ENCODE results near the gene SWI5. TPM values are rescaled to one million over a fixed set of nuclear protein-coding genes. Genes with fewer than 3 reads are reported as not detected.

The SWI5 gene
- total and polyA plus RNA-seq, 9 of the 15 experiments (the other 6 are each of a cell fraction or from before 2014, with no cell fraction given) = 62.8 to 133 (median 95.9) TPM

GRCh38 chr9:128275198-128276007 is 673 bp upstream of the SWI5 start, which contains the start of gene GOLGA2 (continued):
- no peak for TF ChIP-seq ZNF639 (CRISPR knock-in tag; conservative IDR thresholded peaks at IDR 0.05 in 1 of 2, IDR thresholded peaks at IDR 0.05 in 1 of 2)
- no peak for TF ChIP-seq ZNF124 (CRISPR knock-in tag; IDR thresholded peaks at IDR 0.05)
- TF ChIP-seq ZBTB49 (CRISPR knock-in tag; IDR thresholded peaks at IDR 0.05; ENCODE audit: borderline replicate concordance) = no peak
- no peak for TF ChIP-seq ZEB2 (IDR thresholded peaks at IDR 0.05)
- 0 out of 2 replicates have a peak, but pooled peaks have one; percentile 20 for TF ChIP-seq GTF2F1 (IDR thresholded peaks at IDR 0.05; ENCODE audit: low read depth, low read length)
- TF ChIP-seq ZSCAN29 (IDR thresholded peaks at IDR 0.05) = no peak
- TF ChIP-seq POLR2B (IDR thresholded peaks at IDR 0.05; ENCODE audit: low read depth, partially characterized antibody) = no peak
- no peak for TF ChIP-seq ZNF133 (CRISPR knock-in tag; IDR thresholded peaks at IDR 0.05)
- no peak for TF ChIP-seq ZNF79 (CRISPR knock-in tag; IDR thresholded peaks at IDR 0.05; ENCODE audit: low read depth)
- no peak for TF ChIP-seq YBX1 (IDR thresholded peaks at IDR 0.05)
- TF ChIP-seq PATZ1 (CRISPR knock-in tag; IDR thresholded peaks at IDR 0.05; ENCODE audit: borderline replicate concordance) = no peak
- TF ChIP-seq RBM34 (IDR thresholded peaks at IDR 0.05; ENCODE audit: borderline replicate concordance, insufficient read depth, low read length) = 0 out of 2 replicates have a peak, but pooled peaks have one; percentile 20
- no peak for TF ChIP-seq ZNF280B (CRISPR knock-in tag; IDR thresholded peaks at IDR 0.05)
- no peak for TF ChIP-seq RBFOX2 (IDR thresholded peaks at IDR 0.05; ENCODE audit: low read depth, low read length)
- TF ChIP-seq ZNF197 (CRISPR knock-in tag; IDR thresholded peaks at IDR 0.05; ENCODE audit: low read depth) = no peak
- TF ChIP-seq ZNF586 (CRISPR knock-in tag; conservative IDR thresholded peaks at IDR 0.05) = no peak
- TF ChIP-seq SETDB1 (IDR thresholded peaks at IDR 0.05; ENCODE audit: low read length) = no peak
- TF ChIP-seq FOXA1 (IDR thresholded peaks at IDR 0.05; ENCODE audit: borderline replicate concordance) = no peak
- no peak for TF ChIP-seq SUPT5H (IDR thresholded peaks at IDR 0.05)
